ENCODE results near the gene SPINK1. TPM values are rescaled to one million over a fixed set of nuclear protein-coding genes. Genes with fewer than 3 reads are reported as not detected.

SPINK1 gene
- total and polyA plus RNA-seq, 2 of the 13 experiments (the other 11 are each of a cell fraction or from before 2014, with no cell fraction given), result 14.7 to 17.1 TPM

DNA sequence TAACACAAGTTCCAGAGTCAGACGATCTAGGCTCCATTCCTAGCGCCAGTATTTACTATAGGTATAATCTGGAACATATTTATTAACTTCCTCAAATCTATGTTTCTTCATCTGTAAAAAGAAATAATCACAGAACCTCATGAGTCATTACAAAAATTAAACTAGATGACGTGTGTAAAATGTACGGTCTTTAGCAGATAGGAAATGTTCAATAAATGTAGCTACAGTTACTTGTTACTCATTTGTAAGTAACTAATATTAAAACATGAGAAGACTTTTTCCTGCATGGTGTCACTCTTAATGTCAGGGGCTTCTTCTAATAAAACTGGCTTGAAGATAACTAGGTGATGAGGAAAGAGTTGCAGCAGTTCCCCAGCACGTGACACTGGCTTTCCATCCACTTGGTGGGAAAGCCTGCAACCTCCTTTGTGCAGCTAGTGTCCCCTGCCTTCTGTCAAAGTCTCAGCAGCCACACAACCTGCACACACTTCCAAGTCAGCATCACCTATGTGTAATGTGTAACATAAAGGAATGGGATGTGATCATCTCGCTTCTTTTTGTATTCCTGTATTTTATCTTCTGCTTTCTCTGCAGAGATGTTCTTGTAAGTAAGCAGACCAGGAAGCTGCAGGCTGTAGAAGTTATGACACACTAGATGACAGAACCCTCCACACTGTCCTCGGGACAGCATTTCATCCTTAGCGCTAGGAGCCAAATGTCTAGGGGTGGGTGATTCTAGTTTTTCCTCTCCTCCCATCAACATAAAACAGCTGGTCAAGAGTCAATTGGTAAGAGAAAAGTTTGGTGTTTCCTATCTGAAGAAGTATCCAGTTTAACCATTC lies 47.1 kb downstream of the SPINK1 start:
- H3K4me2 ChIP-seq (ENCODE audit: low read depth, low read length), result no peak overlapping the region
- no peaks in the 10 kb centered on the region for H3K36me3 ChIP-seq (replicated peaks in 1 of 2; ENCODE audit: control insufficient read depth in 1 of 2, insufficient read depth in 2 of 2, low read length in 2 of 2)
- H3K27me3 ChIP-seq (ENCODE audit: control insufficient read depth in 1 of 2, insufficient read depth in 2 of 2, low read length in 2 of 2), result no peaks in the 10 kb centered on the region
- in situ Hi-C loops (cut with HindIII; ENCODE audit: extremely low pct_ligation_motif_present, low pct_unique_long_range_greater_than_20kb) (no loop called here), intact Hi-C loops (cut with micrococcal nuclease; ENCODE audit: unreplicated experiment) (no loop called here)
- CTCF ChIA-PET (ENCODE audit: low intra/inter-chr PET ratio, low total read pairs), result interaction anchor here (0.6 kb wide), 1 partner anchor 138 kb away, joined by 3 read pairs; no protein-coding TSS in a partner anchor
- H3K9ac ChIP-seq (ENCODE audit: insufficient read depth, low read depth, low read length), result no peak overlapping the region
- DNase-seq (ENCODE audit: low spot score) (no peak), FAIRE-seq (no peak), ATAC-seq (no peak)
- H3K4me3 ChIP-seq (replicated peaks in 1 of 3; ENCODE audit: insufficient read depth in 1 of 3, low read depth in 2 of 3, low read length in 3 of 3), result no peak overlapping the region
- no peaks in the 10 kb centered on the region for H4K20me1 ChIP-seq (ENCODE audit: insufficient read depth, low read length)
- no peak overlapping the region for H2AFZ ChIP-seq (ENCODE audit: low read length)
- H3K79me2 ChIP-seq (ENCODE audit: insufficient read depth, low read length), result no peaks in the 10 kb centered on the region
- POLR2A ChIA-PET, result no interaction called here
- whole genome bisulfite sequencing (ENCODE audit: low lambda C conversion rate), result 35% methylated on average over 8 of the region's 8 CpGs
- H3K4me1 ChIP-seq (ENCODE audit: insufficient read depth, low read length), result no peaks in the 10 kb centered on the region
- TF ChIP-seq, protein P1, sequence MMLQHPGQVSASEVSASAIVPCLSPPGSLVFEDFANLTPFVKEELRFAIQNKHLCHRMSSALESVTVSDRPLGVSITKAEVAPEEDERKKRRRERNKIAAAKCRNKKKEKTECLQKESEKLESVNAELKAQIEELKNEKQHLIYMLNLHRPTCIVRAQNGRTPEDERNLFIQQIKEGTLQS (CRISPR knock-in tag; IDR thresholded peaks at IDR 0.05), result no peak
- TF ChIP-seq PRMT3 (CRISPR knock-in tag; IDR thresholded peaks at IDR 0.05; ENCODE audit: borderline replicate concordance, low read depth) (no peak), SIX4 (CRISPR knock-in tag; IDR thresholded peaks at IDR 0.05) (no peak), ZNF737 (CRISPR knock-in tag; IDR thresholded peaks at IDR 0.05; ENCODE audit: borderline replicate concordance) (no peak), ZSCAN30 (CRISPR knock-in tag; IDR thresholded peaks at IDR 0.05) (no peak), GABPB1 (CRISPR knock-in tag; IDR thresholded peaks at IDR 0.05) (no peak), ZNF562 (CRISPR knock-in tag; IDR thresholded peaks at IDR 0.05; ENCODE audit: borderline replicate concordance) (no peak), ZC3H4 (CRISPR knock-in tag; IDR thresholded peaks at IDR 0.05; ENCODE audit: borderline replicate concordance) (no peak)
- TF ChIP-seq, protein P2, sequence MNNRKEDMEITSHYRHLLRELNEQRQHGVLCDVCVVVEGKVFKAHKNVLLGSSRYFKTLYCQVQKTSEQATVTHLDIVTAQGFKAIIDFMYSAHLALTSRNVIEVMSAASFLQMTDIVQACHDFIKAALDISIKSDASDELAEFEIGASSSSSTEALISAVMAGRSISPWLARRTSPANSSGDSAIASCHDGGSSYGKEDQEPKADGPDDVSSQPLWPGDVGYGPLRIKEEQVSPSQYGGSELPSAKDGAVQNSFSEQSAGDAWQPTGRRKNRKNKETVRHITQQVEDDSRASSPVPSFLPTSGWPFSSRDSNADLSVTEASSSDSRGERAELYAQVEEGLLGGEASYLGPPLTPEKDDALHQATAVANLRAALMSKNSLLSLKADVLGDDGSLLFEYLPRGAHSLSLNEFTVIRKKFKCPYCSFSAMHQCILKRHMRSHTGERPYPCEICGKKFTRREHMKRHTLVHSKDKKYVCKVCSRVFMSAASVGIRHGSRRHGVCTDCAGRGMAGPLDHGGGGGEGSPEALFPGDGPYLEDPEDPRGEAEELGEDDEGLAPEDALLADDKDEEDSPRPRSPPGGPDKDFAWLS (CRISPR knock-in tag; IDR thresholded peaks at IDR 0.05; ENCODE audit: borderline replicate concordance), result no peak
- TF ChIP-seq, protein P3, sequence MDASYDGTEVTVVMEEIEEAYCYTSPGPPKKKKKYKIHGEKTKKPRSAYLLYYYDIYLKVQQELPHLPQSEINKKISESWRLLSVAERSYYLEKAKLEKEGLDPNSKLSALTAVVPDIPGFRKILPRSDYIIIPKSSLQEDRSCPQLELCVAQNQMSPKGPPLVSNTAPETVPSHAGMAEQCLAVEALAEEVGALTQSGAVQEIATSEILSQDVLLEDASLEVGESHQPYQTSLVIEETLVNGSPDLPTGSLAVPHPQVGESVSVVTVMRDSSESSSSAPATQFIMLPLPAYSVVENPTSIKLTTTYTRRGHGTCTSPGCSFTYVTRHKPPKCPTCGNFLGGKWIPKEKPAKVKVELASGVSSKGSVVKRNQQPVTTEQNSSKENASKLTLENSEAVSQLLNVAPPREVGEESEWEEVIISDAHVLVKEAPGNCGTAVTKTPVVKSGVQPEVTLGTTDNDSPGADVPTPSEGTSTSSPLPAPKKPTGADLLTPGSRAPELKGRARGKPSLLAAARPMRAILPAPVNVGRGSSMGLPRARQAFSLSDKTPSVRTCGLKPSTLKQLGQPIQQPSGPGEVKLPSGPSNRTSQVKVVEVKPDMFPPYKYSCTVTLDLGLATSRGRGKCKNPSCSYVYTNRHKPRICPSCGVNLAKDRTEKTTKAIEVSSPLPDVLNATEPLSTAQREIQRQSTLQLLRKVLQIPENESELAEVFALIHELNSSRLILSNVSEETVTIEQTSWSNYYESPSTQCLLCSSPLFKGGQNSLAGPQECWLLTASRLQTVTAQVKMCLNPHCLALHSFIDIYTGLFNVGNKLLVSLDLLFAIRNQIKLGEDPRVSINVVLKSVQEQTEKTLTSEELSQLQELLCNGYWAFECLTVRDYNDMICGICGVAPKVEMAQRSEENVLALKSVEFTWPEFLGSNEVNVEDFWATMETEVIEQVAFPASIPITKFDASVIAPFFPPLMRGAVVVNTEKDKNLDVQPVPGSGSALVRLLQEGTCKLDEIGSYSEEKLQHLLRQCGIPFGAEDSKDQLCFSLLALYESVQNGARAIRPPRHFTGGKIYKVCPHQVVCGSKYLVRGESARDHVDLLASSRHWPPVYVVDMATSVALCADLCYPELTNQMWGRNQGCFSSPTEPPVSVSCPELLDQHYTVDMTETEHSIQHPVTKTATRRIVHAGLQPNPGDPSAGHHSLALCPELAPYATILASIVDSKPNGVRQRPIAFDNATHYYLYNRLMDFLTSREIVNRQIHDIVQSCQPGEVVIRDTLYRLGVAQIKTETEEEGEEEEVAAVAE (CRISPR knock-in tag; IDR thresholded peaks at IDR 0.05; ENCODE audit: borderline replicate concordance), result no peak
- H3K27ac ChIP-seq (ENCODE audit: extremely low read length, insufficient read depth, low read length), result no peak overlapping the region
- H3K9me3 ChIP-seq (ENCODE audit: low read length), result no peaks in the 10 kb centered on the region
- no TSS peak for BruUV-seq (replicated peaks)

All from HepG2 (cell line).